HG03039 (cell line): Measurements from ENCODE around the gene EPHB3.

Source experiments
- ATAC-seq: cut with Tn5 transposase; IDR thresholded peaks from one replicate; pipeline ENCODE4 v1.9.1; 2021; ENCODE audit warnings: mild to moderate bottlenecking, moderate library complexity; ENCODE audit not compliant: unreplicated experiment

EPHB3 gene

GRCh38 chr3:184543256-184543655, 18.3 kb upstream of the EPHB3 start:
- ATAC-seq: no peak

GRCh38 chr3:184543843-184544512, 17.6 kb upstream of the EPHB3 start:
- ATAC-seq: peak; percentile 53

- no peak for ATAC-seq
Measured at GRCh38 chr3:184544513-184544861, 17.1 kb upstream of the EPHB3 start.

- no peak for ATAC-seq
Measured at GRCh38 chr3:184545769-184546168, 15.8 kb upstream of the EPHB3 start.

- no peak for ATAC-seq
Measured at GRCh38 chr3:184546252-184546651, 15.3 kb upstream of the EPHB3 start.

- no peak for ATAC-seq
Measured at GRCh38 chr3:184549796-184550577, 11.6 kb upstream of the EPHB3 start.

GRCh38 chr3:184551103-184551502, 10.5 kb upstream of the EPHB3 start:
- ATAC-seq: no peak

GRCh38 chr3:184551614-184552256, 9.8 kb upstream of the EPHB3 start:
- no peak for ATAC-seq

GRCh38 chr3:184552296-184552695, 9.3 kb upstream of the EPHB3 start:
- ATAC-seq: no peak

- ATAC-seq: no peak
Measured at GRCh38 chr3:184552863-184553262, 8.7 kb upstream of the EPHB3 start.

GRCh38 chr3:184553385-184553784, 8.2 kb upstream of the EPHB3 start:
- ATAC-seq: no peak

GRCh38 chr3:184554461-184554860, 7.1 kb upstream of the EPHB3 start:
- no peak for ATAC-seq

GRCh38 chr3:184556582-184557347, 4.8 kb upstream of the EPHB3 start:
- ATAC-seq: no peak

- ATAC-seq: no peak
Measured at GRCh38 chr3:184557348-184557950, 4.1 kb upstream of the EPHB3 start.

- ATAC-seq: no peak
Measured at GRCh38 chr3:184558726-184559125, 2.9 kb upstream of the EPHB3 start.

- ATAC-seq: no peak
Measured at GRCh38 chr3:184559336-184559735, 2.2 kb upstream of the EPHB3 start.

- no peak for ATAC-seq
Measured at GRCh38 chr3:184560531-184560930, 1.1 kb upstream of the EPHB3 start.

GRCh38 chr3:184561913-184562877, 610 bp downstream of the EPHB3 start:
- ATAC-seq: no peak

GRCh38 chr3:184562878-184563560, 1.4 kb downstream of the EPHB3 start:
- no peak for ATAC-seq
